Tibial nerve (tissue), 4 donors: ENCODE results near the gene SLC9A9.

Source experiments
- CTCF ChIP-seq, 5 experiments: fragments of 200-600 bp in 3 of 5; fragments of 450-650 bp in 2 of 5; sonication (generic) in 3 of 5; IDR thresholded peaks; one replicate each; pipeline ENCODE4 v1.5.1; 2016 to 2019; ENCODE audit warnings: antibody characterized with exemption in 5 of 5, mild to moderate bottlenecking in 3 of 5, moderate library complexity in 2 of 5
- EP300 ChIP-seq, 2 donors: sonication (generic); formaldehyde crosslinking; IDR thresholded peaks; one replicate each; pipeline ENCODE4 v1.6.1; 2017; ENCODE audit warnings: antibody characterized with exemption in 2 of 2, mild to moderate bottlenecking in 1 of 2

GRCh38 chr3:143447491-143447890 lies 400.8 kb downstream of the SLC9A9 start:
- TF ChIP-seq CTCF (IDR thresholded peaks at IDR 0.05) (no peak), EP300 (IDR thresholded peaks at IDR 0.05) (no peak)
